Gastrocnemius medialis (tissue), 4 donors: ENCODE results near the gene AIFM2.

Source experiments
- CTCF ChIP-seq, 5 experiments: fragments of 450-650 bp in 3 of 5; fragments of 200-600 bp in 2 of 5; sonication (generic) in 2 of 5; IDR thresholded peaks in 4 of 5; conservative IDR thresholded peaks in 1 of 5; 1 replicate in 4 of 5; 2 replicates in 1 of 5; pipeline ENCODE4 v1.5.1; 2016 to 2019; ENCODE audit warnings: antibody characterized with exemption in 5 of 5, mild to moderate bottlenecking in 3 of 5, moderate library complexity in 3 of 5
- POLR2A ChIP-seq, 2 donors: fragments of 450-650 bp; IDR thresholded peaks; one replicate each; pipeline ENCODE4 v1.6.1; 2017; ENCODE audit warnings: antibody characterized with exemption in 2 of 2, mild to moderate bottlenecking in 2 of 2, moderate library complexity in 2 of 2

DNA sequence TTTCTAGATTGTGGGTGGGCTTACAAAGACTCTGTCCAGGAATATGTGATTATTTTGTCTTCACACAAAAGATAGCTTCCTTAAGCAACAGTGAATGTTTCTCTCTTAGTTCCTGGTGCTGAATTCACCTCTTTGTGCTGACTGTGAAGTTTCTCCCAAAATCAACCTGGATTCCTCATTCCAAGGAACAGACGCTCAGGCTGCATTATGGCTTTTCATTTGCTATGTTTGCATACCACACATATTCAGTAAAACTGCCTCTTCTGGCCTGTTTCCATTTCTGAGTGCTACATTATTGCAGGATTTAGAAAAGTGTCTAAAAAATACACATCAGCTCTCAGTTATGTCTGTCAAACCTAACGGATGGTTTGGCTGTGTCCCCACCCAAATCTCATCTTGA lies 58.5 kb downstream of the AIFM2 start:
- no peak for TF ChIP-seq CTCF (IDR thresholded peaks at IDR 0.05 in 4 of 5, conservative IDR thresholded peaks at IDR 0.05 in 1 of 5)
- TF ChIP-seq POLR2A (IDR thresholded peaks at IDR 0.05) = no peak
